GM18951 (cell line): Measurements from ENCODE around the gene C20orf96.
"Not testable (repeated sequence)": the region's sequence is repeated elsewhere in the genome, so short reads cannot be mapped to it uniquely, and the experiment has no call there.

Experiments used
- POLR2A ChIP-seq: IDR thresholded peaks from 4 replicates; pipeline ENCODE4 v1.6.1; 2011; ENCODE audit warnings: mild to moderate bottlenecking; ENCODE audit not compliant: insufficient read length, insufficient read depth; ENCODE audit errors: extremely low read depth
- in situ Hi-C: fragments of 300-500 bp; cut with MboI; formaldehyde crosslinking; loops from one replicate; pipeline ENCODE4 v1.12.0; 2022; ENCODE audit warnings: low sequenced_read_pairs, mixed read lengths, inconsistent platforms; ENCODE audit not compliant: unreplicated experiment

The C20orf96 gene

GRCh38 chr20:259981-260380 is 30.6 kb downstream of the C20orf96 start:
- no peak for TF ChIP-seq POLR2A
- in situ Hi-C loops = no loop called here

GRCh38 chr20:258963-259362 is 31.6 kb downstream of the C20orf96 start:
- TF ChIP-seq POLR2A = no peak
- in situ Hi-C loops = no loop called here

DNA sequence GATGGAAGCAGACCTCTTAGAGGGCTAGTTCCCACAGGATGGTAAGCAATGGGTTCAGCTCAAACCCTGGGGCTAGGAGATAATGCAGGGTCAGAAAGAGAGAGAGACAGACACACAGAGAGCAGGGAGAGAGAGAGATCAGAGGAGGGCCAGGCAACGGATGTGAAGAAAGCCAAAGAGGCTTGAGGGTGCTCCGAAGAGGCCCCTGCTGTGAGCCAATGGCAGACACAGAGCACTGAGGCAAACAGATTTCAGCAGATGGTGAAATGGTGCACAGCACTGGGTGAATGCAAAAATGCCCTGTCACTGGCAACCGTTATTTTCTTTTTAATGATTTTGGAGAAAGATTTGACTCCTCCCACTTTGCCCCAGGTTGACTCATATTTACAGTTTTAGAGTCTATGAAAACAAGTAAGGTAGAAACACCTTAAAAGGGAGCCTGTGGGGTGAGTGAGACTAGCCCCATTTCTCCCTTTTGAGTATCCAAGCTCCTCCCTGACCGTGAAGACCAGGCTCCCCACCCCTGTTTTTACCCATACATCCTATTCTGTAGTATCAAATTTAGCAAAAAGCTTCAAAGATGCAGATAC is 32.2 kb downstream of the C20orf96 start:
- TF ChIP-seq POLR2A = no peak
- in situ Hi-C loops = no loop called here

GRCh38 chr20:257419-257818 is 33.1 kb downstream of the C20orf96 start, which contains the start of gene DEFB132:
Gene DEFB132, plus strand, starts transcription at chr20:257724. Its CDS starts 55 bp downstream, at chr20:257779.
- in situ Hi-C loops = no loop called here
- no peak for TF ChIP-seq POLR2A

DNA sequence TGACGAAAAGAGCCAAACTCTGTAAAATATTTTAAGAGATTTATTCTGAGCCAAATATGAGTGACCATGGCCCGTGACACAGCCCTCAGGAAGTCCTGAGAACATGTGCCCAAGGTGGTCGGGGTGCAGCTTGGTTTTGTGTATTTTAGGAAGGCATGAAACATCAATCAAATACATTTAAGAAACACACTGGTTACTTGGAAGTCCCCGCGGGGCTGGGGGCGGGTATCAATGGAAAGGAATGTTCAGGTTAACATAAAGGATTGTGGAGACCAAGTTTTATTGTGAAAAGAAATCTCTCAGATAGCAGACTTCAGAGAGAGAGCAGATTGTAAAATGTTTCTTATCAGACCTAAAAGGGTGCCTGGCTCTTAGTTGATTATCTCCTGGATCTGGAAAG is 37.1 kb downstream of the C20orf96 start:
- in situ Hi-C loops = not testable (repeated sequence)

- in situ Hi-C loops = no loop called here
- no peak for TF ChIP-seq POLR2A
Measured at GRCh38 chr20:252801-253200, 37.7 kb downstream of the C20orf96 start.

- in situ Hi-C loops = no loop called here
- TF ChIP-seq POLR2A = no peak
Measured at GRCh38 chr20:251354-251753, 39.2 kb downstream of the C20orf96 start.

GRCh38 chr20:242905-243304 is 47.6 kb downstream of the C20orf96 start:
- in situ Hi-C loops = no loop called here
- TF ChIP-seq POLR2A = no peak

DNA sequence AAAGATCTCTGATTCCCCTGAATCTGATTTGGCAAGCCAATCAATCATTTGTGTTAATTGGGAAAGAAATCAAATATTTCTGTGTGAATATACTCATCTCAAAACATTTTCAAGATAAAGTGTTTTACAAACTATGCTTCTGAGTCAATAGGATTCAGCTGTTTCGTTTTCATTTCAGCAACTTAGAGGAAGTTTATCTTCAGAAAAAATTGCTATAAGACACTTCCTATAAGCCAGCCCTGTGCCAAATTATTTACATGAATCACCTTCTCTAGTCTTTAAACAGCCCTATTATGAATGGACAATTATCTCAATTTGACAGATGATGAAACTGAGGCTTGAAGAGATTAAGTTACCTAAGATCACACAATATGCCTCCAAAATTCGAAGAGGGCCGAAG is 52.6 kb downstream of the C20orf96 start:
- in situ Hi-C loops = no loop called here
- TF ChIP-seq POLR2A = no peak

DNA sequence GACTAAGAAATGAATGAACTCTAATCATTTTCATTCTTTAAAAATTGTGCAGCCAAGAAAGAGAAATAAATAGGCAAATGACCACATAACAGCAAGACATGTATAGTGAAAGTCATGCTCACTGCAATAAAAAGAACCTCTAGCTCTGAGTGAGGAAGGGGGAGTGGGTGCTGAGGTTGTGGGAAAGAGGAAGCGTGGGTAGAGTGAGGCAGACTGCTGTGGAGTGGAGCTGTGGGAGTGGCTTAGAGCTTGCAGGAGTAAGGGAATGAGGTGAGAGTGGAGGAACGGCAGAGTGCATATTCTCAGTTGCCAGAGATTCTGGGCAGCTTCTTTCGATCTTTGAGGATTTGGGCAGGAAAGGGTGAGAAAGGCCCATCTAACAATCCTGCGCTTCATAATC is 53.1 kb downstream of the C20orf96 start:
- TF ChIP-seq POLR2A = no peak
- in situ Hi-C loops = no loop called here

GRCh38 chr20:235891-236290 is 54.7 kb downstream of the C20orf96 start:
- TF ChIP-seq POLR2A = no peak
- in situ Hi-C loops = no loop called here

DNA sequence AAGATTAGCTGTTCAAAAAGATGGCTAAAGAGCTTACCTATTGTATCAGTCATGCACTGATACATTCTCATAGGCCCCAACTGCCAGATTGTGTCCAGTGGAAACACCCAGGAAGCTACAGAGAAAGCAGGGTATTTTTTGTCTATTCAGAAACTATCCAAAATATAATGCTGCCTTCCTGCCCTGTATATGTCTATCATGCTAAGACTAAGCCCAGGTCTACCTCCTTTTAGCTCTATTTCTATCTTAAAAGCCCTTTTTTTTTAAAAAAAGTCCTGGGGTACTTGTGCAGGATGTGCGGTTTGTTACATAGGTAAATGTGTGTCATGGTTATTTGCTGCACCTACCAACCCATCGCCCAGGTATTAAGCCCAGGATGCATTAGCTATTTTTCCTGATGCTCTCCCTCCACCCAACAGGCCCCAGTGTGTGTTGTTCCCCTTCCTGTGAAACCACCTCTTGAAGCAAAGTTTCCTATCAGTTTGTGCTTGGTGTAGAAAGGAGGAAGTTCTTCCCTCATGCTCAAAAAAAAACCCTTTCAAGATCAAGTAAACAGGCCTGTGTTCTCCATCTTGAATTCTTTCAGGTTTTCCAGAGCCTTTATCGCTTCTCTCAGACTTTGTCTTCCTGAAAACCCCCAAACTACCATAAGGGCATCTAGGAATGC is 63.0 kb downstream of the C20orf96 start:
- in situ Hi-C loops = no loop called here
- no peak for TF ChIP-seq POLR2A

DNA sequence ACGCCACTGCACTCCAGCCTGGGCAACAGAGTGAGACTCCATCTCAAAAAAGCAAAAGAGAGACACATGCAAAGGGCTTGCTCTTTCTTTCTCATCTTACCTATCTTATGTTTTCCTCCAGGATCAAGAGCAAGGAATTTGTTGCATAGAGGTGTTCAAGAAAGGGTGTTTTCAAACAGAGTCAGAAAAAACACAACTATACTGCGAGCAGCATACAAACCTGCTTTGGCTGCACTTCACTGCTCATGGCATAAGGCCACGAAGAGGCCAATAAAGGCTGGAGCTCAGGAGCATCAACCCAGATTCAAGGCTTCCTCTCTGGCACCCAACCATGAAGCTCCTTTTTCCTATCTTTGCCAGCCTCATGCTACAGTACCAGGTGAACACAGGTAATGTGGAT is 63.6 kb downstream of the C20orf96 start, which contains the start of gene DEFB129:
DEFB129 (plus strand) TSS at position 301 of the 400 bp plus-strand sequence; CDS start at position 332, 31 bp downstream.
- in situ Hi-C loops = no loop called here
- no peak for TF ChIP-seq POLR2A

DNA sequence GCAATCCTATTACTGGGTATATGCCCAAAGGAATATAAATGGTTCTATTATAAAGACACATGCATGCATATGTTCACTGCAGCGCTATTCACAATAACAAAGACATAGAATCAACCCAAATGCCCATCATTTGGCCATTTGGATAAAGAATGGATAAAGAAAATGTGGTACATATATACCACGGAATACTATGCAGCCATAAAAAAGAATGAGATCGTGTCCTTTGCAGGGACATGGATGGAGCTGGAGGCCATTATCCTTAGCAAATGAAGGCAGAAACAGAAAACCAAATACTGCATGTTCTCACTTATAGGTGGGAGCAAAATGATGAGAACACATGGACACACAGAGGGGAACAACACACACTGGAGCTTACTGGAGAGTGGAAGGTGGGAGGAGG is 64.7 kb downstream of the C20orf96 start:
- in situ Hi-C loops = not testable (repeated sequence)
